Trophoblast cell (in vitro differentiated cells and primary cell): ENCODE data around the gene HOMER1. TPM values are rescaled to one million over a fixed set of nuclear protein-coding genes. Genes with fewer than 3 reads are reported as not detected.

Experiments
- DNase-seq, 2 donors: peaks; one replicate each; pipeline ENCODE4 v3.0.0-alpha.2; 2016
- H2AFZ ChIP-seq: 2 replicates; pipeline ENCODE4 v1.6.1; 2013; ENCODE audit warnings: low read length, moderate library complexity, mild to moderate bottlenecking; ENCODE audit not compliant: insufficient read depth, poor library complexity
- H2AK5ac ChIP-seq: 2 replicates; pipeline ENCODE4 v1.6.1; 2013; ENCODE audit warnings: mild to moderate bottlenecking, low read length
- H2BK120ac ChIP-seq: 2 replicates; pipeline ENCODE4 v1.6.1; 2013; ENCODE audit warnings: low read length, mild to moderate bottlenecking, moderate library complexity; ENCODE audit not compliant: insufficient read depth, poor library complexity
- H2BK12ac ChIP-seq: 2 replicates; pipeline ENCODE4 v1.6.1; 2013; ENCODE audit warnings: mild to moderate bottlenecking, low read length, moderate library complexity
- H2BK5ac ChIP-seq: 2 replicates; pipeline ENCODE4 v1.6.1; 2013; ENCODE audit warnings: low read length, low read depth, moderate library complexity, mild to moderate bottlenecking; ENCODE audit not compliant: poor library complexity
- H3K14ac ChIP-seq: 2 replicates; pipeline ENCODE4 v1.6.1; 2013; ENCODE audit warnings: mild to moderate bottlenecking, low read length
- H3K18ac ChIP-seq: 2 replicates; pipeline ENCODE4 v1.6.1; 2013; ENCODE audit warnings: mild to moderate bottlenecking, low read length
- H3K23ac ChIP-seq: 2 replicates; pipeline ENCODE4 v1.6.1; 2013; ENCODE audit warnings: low read length
- H3K27ac ChIP-seq: 2 replicates; pipeline ENCODE4 v1.5.1; 2013; ENCODE audit warnings: low read depth, mild to moderate bottlenecking, inconsistent platforms, low read length, moderate library complexity
- H3K27me3 ChIP-seq: 2 replicates; pipeline ENCODE4 v1.6.1; 2013; ENCODE audit warnings: inconsistent platforms, mild to moderate bottlenecking, low read length, moderate library complexity; ENCODE audit not compliant: insufficient read depth
- H3K36me3 ChIP-seq, 2 experiments: 1 replicate in 1 of 2; 2 replicates in 1 of 2; pipeline ENCODE4 v1.6.1; 2013; ENCODE audit warnings: low read length in 2 of 2, mild to moderate bottlenecking in 2 of 2, moderate library complexity in 1 of 2; ENCODE audit not compliant: insufficient read depth in 2 of 2, control insufficient read depth in 1 of 2
- H3K4ac ChIP-seq: 2 replicates; pipeline ENCODE4 v1.6.1; 2013; ENCODE audit warnings: low read depth, mild to moderate bottlenecking, low read length, moderate library complexity
- H3K4me1 ChIP-seq, 2 experiments: 1 replicate in 1 of 2; 2 replicates in 1 of 2; pipeline ENCODE4 v1.6.1; 2013; ENCODE audit warnings: low read length in 2 of 2, mild to moderate bottlenecking in 2 of 2, moderate library complexity in 1 of 2; ENCODE audit not compliant: insufficient read depth in 2 of 2, control insufficient read depth in 1 of 2
- H3K4me2 ChIP-seq: 2 replicates; pipeline ENCODE4 v1.6.1; 2013; ENCODE audit warnings: inconsistent platforms, mild to moderate bottlenecking, low read length, moderate library complexity
- H3K4me3 ChIP-seq: 2 replicates; pipeline ENCODE4 v1.5.1; 2013; ENCODE audit warnings: mild to moderate bottlenecking, low read depth, low read length, inconsistent platforms
- H3K79me1 ChIP-seq: one replicate; pipeline ENCODE4 v1.6.1; 2013; ENCODE audit warnings: low read length
- H3K79me2 ChIP-seq: 2 replicates; pipeline ENCODE4 v1.6.1; 2013; ENCODE audit warnings: low read length, mild to moderate bottlenecking; ENCODE audit not compliant: control insufficient read depth, insufficient read depth, poor library complexity
- H3K9ac ChIP-seq: 2 replicates; pipeline ENCODE4 v1.6.1; 2013; ENCODE audit warnings: mild to moderate bottlenecking, low read length
- H3K9me3 ChIP-seq: 2 replicates; pipeline ENCODE4 v1.6.1; 2013; ENCODE audit warnings: low read depth, mild to moderate bottlenecking, control low read depth, inconsistent platforms, low read length; ENCODE audit not compliant: insufficient read depth
- H4K12ac ChIP-seq: 2 replicates; pipeline ENCODE4 v1.6.1; 2013; ENCODE audit warnings: low read depth, mild to moderate bottlenecking, low read length, moderate library complexity
- H4K8ac ChIP-seq: 2 replicates; pipeline ENCODE4 v1.6.1; 2013; ENCODE audit warnings: low read depth, mild to moderate bottlenecking, low read length, moderate library complexity
- H4K91ac ChIP-seq: one replicate; pipeline ENCODE4 v1.6.1; 2013; ENCODE audit warnings: low read depth, mild to moderate bottlenecking, low read length, moderate library complexity
- WGBS: extraction: QIAGEN DNeasy Blood & Tissue Kit; methylation state at CpG from one replicate; pipeline ENCODE4 v1.1.7; 2013; ENCODE audit warnings: missing lambda C conversion rate; ENCODE audit not compliant: insufficient read length, insufficient coverage; ENCODE audit errors: extremely low coverage; 5-methylcytosine and 5-hydroxymethylcytosine counted together
- polyA plus RNA-seq: library from polyadenylated mRNA; stranded (reverse); fragments of 200-250 nt; gene quantifications from 2 replicates; pipeline ENCODE4 v1.2.3, GENCODE V29; 2013

The HOMER1 gene
- 19.5 and 20.6 TPM in 2 replicates for polyA plus RNA-seq

- Histone ChIP-seq H2AFZ (peak within 1 kb of the TSS; percentile 89), H3K9me3 (no peaks in the 10 kb centered on the region), H3K4me3 (peak within 1 kb of the TSS; percentile 88), H2BK5ac (peak within 1 kb of the TSS; percentile 95), H3K79me2 (peaks cover 13% of the 10 kb centered on the region), H3K36me3 (no peaks in the 10 kb centered on the region), H3K4ac (peak within 1 kb of the TSS; percentile 70), H3K18ac (peak within 1 kb of the TSS; percentile 95), H3K4me1 (peaks cover 4 to 8% of the 10 kb centered on the region in 2 experiments), H3K27me3 (no peaks in the 10 kb centered on the region), H3K4me2 (peak within 1 kb of the TSS; percentile 92), H3K27ac (peak within 1 kb of the TSS; percentile 99), H3K14ac (peak within 1 kb of the TSS; percentile 97), H4K12ac (peak within 1 kb of the TSS; percentile 99), H2BK12ac (peak within 1 kb of the TSS; percentile 29), H3K79me1 (peaks cover 13% of the 10 kb centered on the region), H3K23ac (no peak within 1 kb of the TSS), H2BK120ac (peak within 1 kb of the TSS; percentile 92), H3K9ac (peak within 1 kb of the TSS; percentile 80), H4K91ac (peak within 1 kb of the TSS; percentile 98), H2AK5ac (peak within 1 kb of the TSS; percentile 74), H4K8ac (peak within 1 kb of the TSS; percentile 98)
- no CpG with 5 or more reads among the region's 85 CpGs for WGBS
- peak; percentile 59 to 69 for DNase-seq
These were observed at the start of gene HOMER1 for GRCh38 chr5:79513704-79514390. HOMER1 (minus strand) TSS chr5:79514134; CDS start chr5:79512774, 1,360 bp downstream.

GRCh38 chr5:79563247-79563590 is 49.3 kb upstream of the HOMER1 start:
- no CpG with 5 or more reads among the region's 4 CpGs for WGBS
- H3K18ac ChIP-seq: no peak overlapping the region
- H3K79me2 ChIP-seq: no peaks in the 10 kb centered on the region
- H3K79me1 ChIP-seq: no peaks in the 10 kb centered on the region
- H2BK12ac ChIP-seq: no peak overlapping the region
- no peaks in the 10 kb centered on the region for H3K27me3 ChIP-seq
- no peaks in the 10 kb centered on the region for H3K4me1 ChIP-seq
- no peak overlapping the region for H3K14ac ChIP-seq
- no peak overlapping the region for H2BK5ac ChIP-seq
- H3K23ac ChIP-seq: no peak overlapping the region
- no peak overlapping the region for H4K12ac ChIP-seq
- no peak overlapping the region for H3K9ac ChIP-seq
- H3K9me3 ChIP-seq: no peaks in the 10 kb centered on the region
- no peak overlapping the region for H4K91ac ChIP-seq
- DNase-seq: no peak
- H3K4me2 ChIP-seq: no peak overlapping the region
- no peak overlapping the region for H2AK5ac ChIP-seq
- no peak overlapping the region for H3K4me3 ChIP-seq
- H3K36me3 ChIP-seq: no peaks in the 10 kb centered on the region
- H3K27ac ChIP-seq: no peak overlapping the region
- H4K8ac ChIP-seq: no peak overlapping the region
- H2AFZ ChIP-seq: no peak overlapping the region
- no peak overlapping the region for H3K4ac ChIP-seq
- no peak overlapping the region for H2BK120ac ChIP-seq

- no peaks in the 10 kb centered on the region for H3K9me3 ChIP-seq
- H3K9ac ChIP-seq: no peak overlapping the region
- H3K79me1 ChIP-seq: no peaks in the 10 kb centered on the region
- H3K36me3 ChIP-seq: no peaks in the 10 kb centered on the region
- no peak overlapping the region for H2BK12ac ChIP-seq
- no peak for DNase-seq
- H2BK120ac ChIP-seq: no peak overlapping the region
- no peak overlapping the region for H2BK5ac ChIP-seq
- no peak overlapping the region for H3K27ac ChIP-seq
- no peak overlapping the region for H2AFZ ChIP-seq
- no peak overlapping the region for H3K4me3 ChIP-seq
- H4K91ac ChIP-seq: no peak overlapping the region
- no peak overlapping the region for H3K4me2 ChIP-seq
- H3K79me2 ChIP-seq: no peaks in the 10 kb centered on the region
- H4K8ac ChIP-seq: no peak overlapping the region
- H3K27me3 ChIP-seq: no peaks in the 10 kb centered on the region
- WGBS: no CpG with 5 or more reads among the region's 3 CpGs
- H3K23ac ChIP-seq: no peak overlapping the region
- H4K12ac ChIP-seq: no peak overlapping the region
- no peak overlapping the region for H3K4ac ChIP-seq
- no peak overlapping the region for H2AK5ac ChIP-seq
- H3K4me1 ChIP-seq: no peaks in the 10 kb centered on the region
- H3K14ac ChIP-seq: no peak overlapping the region
- H3K18ac ChIP-seq: no peak overlapping the region
These were observed 48.7 kb upstream of the HOMER1 start for GRCh38 chr5:79562351-79563246.

- Histone ChIP-seq H3K4me1 (no peaks in the 10 kb centered on the region), H2AK5ac (no peak overlapping the region), H4K8ac (no peak overlapping the region), H2BK5ac (no peak overlapping the region), H3K18ac (no peak overlapping the region), H3K27me3 (no peaks in the 10 kb centered on the region), H4K91ac (no peak overlapping the region), H3K79me2 (no peaks in the 10 kb centered on the region), H3K36me3 (no peaks in the 10 kb centered on the region), H3K4ac (no peak overlapping the region), H3K23ac (no peak overlapping the region), H2AFZ (no peak overlapping the region), H2BK120ac (no peak overlapping the region), H3K27ac (no peak overlapping the region), H3K79me1 (no peaks in the 10 kb centered on the region), H3K4me2 (no peak overlapping the region), H3K9ac (no peak overlapping the region), H3K9me3 (no peaks in the 10 kb centered on the region), H4K12ac (no peak overlapping the region), H2BK12ac (no peak overlapping the region), H3K4me3 (no peak overlapping the region), H3K14ac (no peak overlapping the region)
- DNase-seq: no peak
- no CpG with 5 or more reads among the region's 3 CpGs for WGBS
These were observed 47.6 kb upstream of the HOMER1 start for GRCh38 chr5:79561525-79561893.
